Smooth muscle cell (in vitro differentiated cells): Measurements from ENCODE around the gene RABEP1. TPM values are rescaled to one million over a fixed set of nuclear protein-coding genes. Genes with fewer than 3 reads are reported as not detected.
"Not testable (repeated sequence)": the region's sequence is repeated elsewhere in the genome, so short reads cannot be mapped to it uniquely, and the experiment has no call there.

ENCODE experiments used
- DNase-seq: peaks from one replicate; lab custom pipeline; 2025; ENCODE audit not compliant: unreplicated experiment; lab: John Stamatoyannopoulos, UW
- H2AFZ ChIP-seq: fragments of 200-600 bp; sonication (generic); 2 replicates; pipeline ENCODE4 v1.6.0; 2016; ENCODE audit warnings: antibody characterized with exemption, low read depth, mild to moderate bottlenecking
- H3F3A ChIP-seq: fragments of 200-600 bp; sonication (generic); 2 replicates; pipeline ENCODE4 v1.6.0; 2017; ENCODE audit warnings: antibody characterized with exemption, low read depth
- H3K27ac ChIP-seq: fragments of 200-600 bp; sonication (generic); 2 replicates; pipeline ENCODE4 v1.5.1; 2016; ENCODE audit warnings: low read depth, mild to moderate bottlenecking
- H3K27me3 ChIP-seq: fragments of 200-600 bp; sonication (generic); 2 replicates; pipeline ENCODE4 v1.6.1; 2016; ENCODE audit warnings: low read depth, mild to moderate bottlenecking
- H3K36me3 ChIP-seq: fragments of 200-600 bp; sonication (generic); 2 replicates; pipeline ENCODE4 v1.5.1; 2016; ENCODE audit warnings: low read depth
- H3K4me1 ChIP-seq: fragments of 200-600 bp; sonication (generic); 2 replicates; pipeline ENCODE4 v1.5.1; 2016; ENCODE audit warnings: low read depth
- H3K4me2 ChIP-seq: fragments of 200-600 bp; sonication (generic); 2 replicates; pipeline ENCODE4 v1.6.0; 2016; ENCODE audit warnings: mild to moderate bottlenecking
- H3K4me3 ChIP-seq: fragments of 200-600 bp; sonication (generic); 2 replicates; pipeline ENCODE4 v1.5.1; 2016; ENCODE audit warnings: mild to moderate bottlenecking
- H3K79me2 ChIP-seq: fragments of 200-600 bp; sonication (generic); 2 replicates; pipeline ENCODE4 v1.6.0; 2016; ENCODE audit warnings: low read depth, mild to moderate bottlenecking
- H3K9ac ChIP-seq: fragments of 200-600 bp; sonication (generic); 2 replicates; pipeline ENCODE4 v1.6.0; 2016; ENCODE audit warnings: low read depth
- H3K9me3 ChIP-seq: fragments of 200-600 bp; sonication (generic); replicated peaks from 2 replicates; pipeline ENCODE4 v1.5.1; 2016; ENCODE audit warnings: low read depth
- H4K20me1 ChIP-seq: fragments of 200-600 bp; sonication (generic); 2 replicates; pipeline ENCODE4 v1.6.0; 2016; ENCODE audit warnings: low read depth
- WGBS: methylation state at CpG from one replicate; pipeline ENCODE4 v1.1.7; 2016; ENCODE audit warnings: low lambda C conversion rate; 5-methylcytosine and 5-hydroxymethylcytosine counted together
- polyA plus RNA-seq: library from polyadenylated mRNA; unstranded; fragments of >200 nt; fragmentation: Nextera tagmentation; extraction: Ambion mirVana; gene quantifications from 2 replicates; pipeline ENCODE4 v1.2.1, GENCODE V29; 2016
- total RNA-seq: library from RNA; depleted of rRNA; stranded (reverse); fragments of >200 nt; gene quantifications from 2 replicates; pipeline ENCODE4 v1.2.3, GENCODE V29; 2014
- TF ChIP-seq, protein P1 (sequence below): fragments of 200-600 bp; sonication (generic); IDR thresholded peaks from 2 replicates; pipeline ENCODE4 v1.5.1; 2017; ENCODE audit warnings: borderline replicate concordance, mild to moderate bottlenecking, antibody characterized with exemption; ENCODE audit not compliant: insufficient read depth, poor library complexity, severe bottlenecking

The RABEP1 gene, protein sequence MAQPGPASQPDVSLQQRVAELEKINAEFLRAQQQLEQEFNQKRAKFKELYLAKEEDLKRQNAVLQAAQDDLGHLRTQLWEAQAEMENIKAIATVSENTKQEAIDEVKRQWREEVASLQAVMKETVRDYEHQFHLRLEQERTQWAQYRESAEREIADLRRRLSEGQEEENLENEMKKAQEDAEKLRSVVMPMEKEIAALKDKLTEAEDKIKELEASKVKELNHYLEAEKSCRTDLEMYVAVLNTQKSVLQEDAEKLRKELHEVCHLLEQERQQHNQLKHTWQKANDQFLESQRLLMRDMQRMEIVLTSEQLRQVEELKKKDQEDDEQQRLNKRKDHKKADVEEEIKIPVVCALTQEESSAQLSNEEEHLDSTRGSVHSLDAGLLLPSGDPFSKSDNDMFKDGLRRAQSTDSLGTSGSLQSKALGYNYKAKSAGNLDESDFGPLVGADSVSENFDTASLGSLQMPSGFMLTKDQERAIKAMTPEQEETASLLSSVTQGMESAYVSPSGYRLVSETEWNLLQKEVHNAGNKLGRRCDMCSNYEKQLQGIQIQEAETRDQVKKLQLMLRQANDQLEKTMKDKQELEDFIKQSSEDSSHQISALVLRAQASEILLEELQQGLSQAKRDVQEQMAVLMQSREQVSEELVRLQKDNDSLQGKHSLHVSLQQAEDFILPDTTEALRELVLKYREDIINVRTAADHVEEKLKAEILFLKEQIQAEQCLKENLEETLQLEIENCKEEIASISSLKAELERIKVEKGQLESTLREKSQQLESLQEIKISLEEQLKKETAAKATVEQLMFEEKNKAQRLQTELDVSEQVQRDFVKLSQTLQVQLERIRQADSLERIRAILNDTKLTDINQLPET
- total RNA-seq (25.3 and 30.2 TPM in 2 replicates), polyA plus RNA-seq (26.5 and 41.4 TPM in 2 replicates)

DNA sequence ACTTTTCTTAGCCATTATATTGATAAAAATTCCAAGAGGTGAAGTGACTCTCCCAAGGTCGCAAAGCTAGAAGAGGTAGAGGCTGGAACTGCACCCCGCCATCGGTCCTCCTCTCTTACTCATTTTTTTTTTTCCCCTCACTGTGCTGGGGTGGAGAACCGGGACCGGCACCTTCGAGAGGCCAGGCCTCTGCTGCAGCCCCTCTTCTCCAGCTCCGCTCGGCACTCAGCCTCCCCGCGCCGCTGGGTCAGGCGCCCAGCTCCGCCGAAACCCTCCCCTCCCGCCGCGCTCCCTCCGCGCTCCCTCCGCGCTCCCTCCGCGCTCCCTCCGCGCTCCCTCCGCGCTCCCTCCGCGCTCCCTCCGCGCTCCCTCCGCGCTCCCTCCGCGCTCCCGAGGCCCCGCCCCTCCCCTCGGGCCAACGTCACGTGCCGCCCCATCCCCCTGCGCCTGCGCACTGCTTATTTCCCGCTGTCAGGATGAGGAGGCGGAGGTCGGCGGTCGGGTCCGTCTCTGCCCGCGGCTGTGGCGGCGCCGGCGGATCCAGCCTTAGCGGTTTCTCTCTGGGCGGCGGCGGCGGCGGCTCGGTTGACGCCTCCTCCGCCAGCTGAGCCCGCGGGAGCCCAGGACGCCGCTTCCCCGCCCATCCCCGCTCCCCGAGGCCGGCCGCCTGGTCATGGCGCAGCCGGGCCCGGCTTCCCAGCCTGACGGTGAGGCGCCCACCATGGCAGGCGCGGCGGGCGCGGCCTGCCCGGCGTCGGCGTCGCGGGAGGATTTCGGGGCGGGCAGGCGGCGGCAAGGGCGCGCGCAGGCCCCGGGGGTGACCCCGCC lies at the start of gene RABEP1:
RABEP1 (plus strand) TSS at position 471 of the 828 bp plus-strand sequence; CDS start at position 674, 203 bp downstream.
- Histone ChIP-seq H3K36me3 (no peaks in the 10 kb centered on the region), H3F3A (peaks cover 14% of the 10 kb centered on the region), H3K27ac (peak within 1 kb of the TSS; percentile 75), H3K79me2 (peaks cover 44% of the 10 kb centered on the region), H4K20me1 (peaks cover 44% of the 10 kb centered on the region), H3K9me3 (no peaks in the 10 kb centered on the region), H3K27me3 (no peaks in the 10 kb centered on the region), H3K4me3 (peak within 1 kb of the TSS; percentile 93), H3K9ac (peak within 1 kb of the TSS; percentile 86), H3K4me1 (peaks cover 9% of the 10 kb centered on the region), H3K4me2 (peak within 1 kb of the TSS; percentile 95), H2AFZ (peak within 1 kb of the TSS; percentile 61)
- DNase-seq, result peak; percentile 84
- TF ChIP-seq, protein P1, sequence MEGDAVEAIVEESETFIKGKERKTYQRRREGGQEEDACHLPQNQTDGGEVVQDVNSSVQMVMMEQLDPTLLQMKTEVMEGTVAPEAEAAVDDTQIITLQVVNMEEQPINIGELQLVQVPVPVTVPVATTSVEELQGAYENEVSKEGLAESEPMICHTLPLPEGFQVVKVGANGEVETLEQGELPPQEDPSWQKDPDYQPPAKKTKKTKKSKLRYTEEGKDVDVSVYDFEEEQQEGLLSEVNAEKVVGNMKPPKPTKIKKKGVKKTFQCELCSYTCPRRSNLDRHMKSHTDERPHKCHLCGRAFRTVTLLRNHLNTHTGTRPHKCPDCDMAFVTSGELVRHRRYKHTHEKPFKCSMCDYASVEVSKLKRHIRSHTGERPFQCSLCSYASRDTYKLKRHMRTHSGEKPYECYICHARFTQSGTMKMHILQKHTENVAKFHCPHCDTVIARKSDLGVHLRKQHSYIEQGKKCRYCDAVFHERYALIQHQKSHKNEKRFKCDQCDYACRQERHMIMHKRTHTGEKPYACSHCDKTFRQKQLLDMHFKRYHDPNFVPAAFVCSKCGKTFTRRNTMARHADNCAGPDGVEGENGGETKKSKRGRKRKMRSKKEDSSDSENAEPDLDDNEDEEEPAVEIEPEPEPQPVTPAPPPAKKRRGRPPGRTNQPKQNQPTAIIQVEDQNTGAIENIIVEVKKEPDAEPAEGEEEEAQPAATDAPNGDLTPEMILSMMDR, result no peak
- WGBS, result under 1% methylated on average over 52 of the region's 98 CpGs

DNA sequence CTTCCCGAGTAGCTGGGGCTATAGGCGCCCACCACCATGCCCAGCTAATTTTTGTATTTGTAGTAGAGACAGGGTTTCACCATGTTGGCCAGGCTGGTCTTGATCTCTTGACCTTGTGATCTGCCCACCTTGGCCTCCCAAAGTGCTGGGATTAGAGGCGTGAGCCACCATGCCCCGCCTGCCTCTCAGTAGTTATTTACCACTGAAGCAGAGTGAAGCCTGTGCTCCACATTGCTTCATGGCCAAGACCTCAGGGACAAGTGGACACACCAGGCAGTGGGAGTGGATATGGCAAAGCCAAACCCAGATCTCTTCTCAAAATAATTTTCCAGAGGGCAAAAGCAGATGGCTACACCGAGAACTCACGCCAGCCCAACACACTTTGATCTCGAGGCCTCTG lies 48.6 kb upstream of the RABEP1 start:
- H3K4me3 ChIP-seq, H3K4me2 ChIP-seq, H3K36me3 ChIP-seq, H4K20me1 ChIP-seq, H3F3A ChIP-seq, H3K9ac ChIP-seq, H3K27me3 ChIP-seq, H2AFZ ChIP-seq, H3K9me3 ChIP-seq, H3K4me1 ChIP-seq, H3K79me2 ChIP-seq, H3K27ac ChIP-seq, DNase-seq: not testable (repeated sequence)
- WGBS, result 94% methylated on average over 7 of the region's 7 CpGs

DNA sequence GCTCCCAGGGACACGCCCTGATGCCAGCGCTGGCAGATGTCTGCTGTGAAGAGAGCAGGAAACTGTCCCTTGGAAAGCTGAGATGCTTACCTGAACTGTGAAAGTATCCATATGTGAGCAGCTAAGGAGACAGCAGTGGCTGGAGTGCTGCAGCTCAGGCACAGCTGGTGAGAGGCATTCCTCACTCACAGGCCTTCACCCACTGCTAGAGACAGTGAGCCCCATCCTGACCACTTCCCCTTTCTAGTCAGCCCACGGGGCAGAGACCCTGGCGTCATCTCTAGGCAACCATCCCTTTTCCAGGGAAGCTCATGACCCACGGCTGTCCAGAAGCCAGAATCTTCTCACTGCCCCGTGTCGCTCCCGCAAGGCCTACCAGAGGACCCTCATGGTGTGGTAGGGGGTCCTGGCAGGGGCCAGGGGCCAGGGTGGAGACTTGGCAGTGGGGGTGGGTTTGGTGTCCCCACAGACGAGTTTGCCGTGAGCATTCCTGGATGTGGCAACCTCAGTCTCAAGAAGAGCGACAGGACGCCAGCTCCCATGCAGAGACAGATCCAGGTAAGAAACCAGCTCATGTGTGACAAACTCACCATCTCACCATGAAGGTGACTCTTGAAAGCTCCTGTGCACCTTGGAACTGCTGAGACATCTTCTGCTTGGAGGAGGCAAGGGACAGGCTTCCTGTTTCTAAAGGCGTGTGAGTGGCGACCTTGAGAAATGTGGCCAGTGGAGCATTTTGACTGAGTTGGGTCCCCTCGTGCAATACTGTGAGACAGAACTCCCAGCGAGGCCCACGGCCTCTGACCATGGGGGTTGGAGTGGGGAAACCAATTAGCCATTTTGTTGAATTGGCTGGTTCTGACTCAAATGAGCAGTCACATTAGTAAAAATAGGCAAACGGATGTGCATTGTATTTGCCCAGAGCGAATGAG lies 47.2 kb upstream of the RABEP1 start, which contains the start of gene SCIMP:
SCIMP (minus strand) TSS at position 216 of the 932 bp plus-strand sequence; CDS start at position 111, 105 bp downstream.
- Histone ChIP-seq H3K9ac (no peak within 1 kb of the TSS), H4K20me1 (no peaks in the 10 kb centered on the region), H3K4me1 (no peaks in the 10 kb centered on the region), H3K79me2 (no peaks in the 10 kb centered on the region), H3K27me3 (no peaks in the 10 kb centered on the region), H3K4me3 (no peak within 1 kb of the TSS), H3K36me3 (no peaks in the 10 kb centered on the region), H3K9me3 (no peaks in the 10 kb centered on the region), H3F3A (no peaks in the 10 kb centered on the region), H2AFZ (no peak within 1 kb of the TSS), H3K27ac (no peak within 1 kb of the TSS), H3K4me2 (no peak within 1 kb of the TSS)
- 94% methylated on average over 19 of the region's 19 CpGs for WGBS
- TF ChIP-seq, protein P1, result no peak
- DNase-seq, result no peak
